Measurements from ENCODE around the gene TFCP2L1.

Gene TFCP2L1

DNA sequence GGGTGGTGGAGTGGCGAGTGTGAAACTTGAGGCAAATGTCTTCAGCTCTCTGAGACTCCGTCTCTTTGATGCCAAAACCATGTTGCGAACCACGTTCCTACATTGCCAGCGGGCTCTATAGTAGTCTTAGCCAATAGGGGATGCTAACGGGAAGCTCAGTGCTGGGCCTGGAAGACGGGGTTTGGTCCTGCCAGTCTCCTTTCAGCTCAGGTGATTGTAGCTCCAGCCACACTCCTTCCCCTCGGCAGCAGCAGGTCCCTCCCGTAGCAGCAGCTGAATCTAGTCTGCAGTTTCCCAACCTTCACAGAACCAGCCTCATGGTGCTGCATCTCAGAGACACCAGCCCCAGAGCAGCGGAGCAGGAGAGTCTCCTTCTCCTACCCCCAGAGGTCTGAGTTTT lies 109.7 kb downstream of the TFCP2L1 start:
- Histone ChIP-seq H4K8ac (ENCODE audit: low read depth, low read length) (no peak overlapping the region), H3K18ac (ENCODE audit: low read length) (peak overlapping the region; percentile 21), H2AFZ (ENCODE audit: low read length) (no peak overlapping the region), H3K27ac (replicated peaks; ENCODE audit: low read length) (no peak overlapping the region), H2AK5ac (ENCODE audit: low read depth, low read length) (no peak overlapping the region), H2BK15ac (ENCODE audit: low read length) (no peak overlapping the region), H3K27me3 (ENCODE audit: control insufficient read depth in 3 of 3, insufficient read depth in 3 of 3, low read depth in 1 of 3, low read length in 3 of 3) (peaks cover 0 to 11% (median 0%) of the 10 kb centered on the region in 3 experiments), H3K4me3 (ENCODE audit: low read length in 2 of 2) (no peak overlapping the region), H3K4me1 (ENCODE audit: control insufficient read depth in 2 of 2, insufficient read depth in 1 of 2, low read depth in 1 of 2, low read length in 2 of 2) (no peaks in the 10 kb centered on the region), H2BK5ac (ENCODE audit: low read length) (no peak overlapping the region), H3K79me1 (ENCODE audit: low read depth, low read length) (no peaks in the 10 kb centered on the region), H4K91ac (ENCODE audit: low read depth, low read length, poor library complexity) (no peak overlapping the region), H3K4ac (ENCODE audit: low read length) (no peak overlapping the region), H3K4me2 (ENCODE audit: insufficient read depth, low read length, poor library complexity, severe bottlenecking) (no peak overlapping the region), H2BK12ac (ENCODE audit: low read length) (no peak overlapping the region), H3K36me3 (replicated peaks in 1 of 2; ENCODE audit: control insufficient read depth in 2 of 2, insufficient read depth in 2 of 2, low read length in 2 of 2) (no peaks in the 10 kb centered on the region), H3K14ac (ENCODE audit: low read length) (no peak overlapping the region), H2BK120ac (ENCODE audit: low read depth, low read length) (no peak overlapping the region), H3K9me3 (replicated peaks in 1 of 2; ENCODE audit: control insufficient read depth in 2 of 2, insufficient read depth in 1 of 2, low read depth in 1 of 2, low read length in 2 of 2) (peaks cover 0 to 2% of the 10 kb centered on the region in 2 donors), H3K23ac (ENCODE audit: low read depth, low read length, poor library complexity) (no peak overlapping the region), H3K9ac (ENCODE audit: low read depth, low read length, poor library complexity) (no peak overlapping the region)
- WGBS, 2 donors (ENCODE audit: extremely low coverage in 2 of 2, insufficient read length in 2 of 2, insufficient replicate concordance in 1 of 2), result no CpG with 5 or more reads among the region's 10 CpGs
- no peak for DNase-seq (ENCODE audit: low spot score)

DNA sequence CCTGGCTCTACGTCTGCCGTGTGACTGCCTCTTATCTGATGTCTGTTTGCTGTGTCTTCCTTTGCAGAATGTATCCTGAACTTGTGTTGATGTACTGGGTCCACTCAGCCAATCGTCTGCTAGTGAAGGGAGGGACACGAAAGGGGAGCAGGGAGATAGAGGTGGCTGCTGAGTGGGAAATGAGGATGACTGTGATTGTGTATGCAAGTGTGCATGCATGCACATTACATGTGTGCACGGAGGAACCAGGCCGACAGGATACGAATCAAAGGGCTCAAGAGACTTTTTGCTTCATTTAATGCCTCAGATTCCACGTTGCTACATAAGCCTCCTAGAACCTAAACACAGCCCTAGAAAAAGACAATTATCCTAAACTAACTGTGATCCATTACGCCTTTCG lies 111.2 kb downstream of the TFCP2L1 start:
- H3K4me2 ChIP-seq (ENCODE audit: insufficient read depth, low read length, poor library complexity, severe bottlenecking), result no peak overlapping the region
- no peak overlapping the region for H2BK120ac ChIP-seq (ENCODE audit: low read depth, low read length)
- no peak for DNase-seq (ENCODE audit: low spot score)
- no peak overlapping the region for H2BK5ac ChIP-seq (ENCODE audit: low read length)
- H2AFZ ChIP-seq (ENCODE audit: low read length), result no peak overlapping the region
- H3K27me3 ChIP-seq (ENCODE audit: control insufficient read depth in 3 of 3, insufficient read depth in 3 of 3, low read depth in 1 of 3, low read length in 3 of 3), result peaks cover 0 to 11% (median 0%) of the 10 kb centered on the region in 3 experiments
- WGBS, 2 donors (ENCODE audit: extremely low coverage in 2 of 2, insufficient read length in 2 of 2, insufficient replicate concordance in 1 of 2), result no CpG with 5 or more reads among the region's 10 CpGs
- no peak overlapping the region for H3K18ac ChIP-seq (ENCODE audit: low read length)
- no peak overlapping the region for H3K9ac ChIP-seq (ENCODE audit: low read depth, low read length, poor library complexity)
- H3K4ac ChIP-seq (ENCODE audit: low read length), result no peak overlapping the region
- no peak overlapping the region for H3K27ac ChIP-seq (replicated peaks; ENCODE audit: low read length)
- H4K8ac ChIP-seq (ENCODE audit: low read depth, low read length), result no peak overlapping the region
- H3K79me1 ChIP-seq (ENCODE audit: low read depth, low read length), result no peaks in the 10 kb centered on the region
- no peak overlapping the region for H3K4me3 ChIP-seq (ENCODE audit: low read length in 2 of 2)
- H3K23ac ChIP-seq (ENCODE audit: low read depth, low read length, poor library complexity), result no peak overlapping the region
- H3K4me1 ChIP-seq (ENCODE audit: control insufficient read depth in 2 of 2, insufficient read depth in 1 of 2, low read depth in 1 of 2, low read length in 2 of 2), result no peaks in the 10 kb centered on the region
- H3K14ac ChIP-seq (ENCODE audit: low read length), result no peak overlapping the region
- no peaks in the 10 kb centered on the region for H3K36me3 ChIP-seq (replicated peaks in 1 of 2; ENCODE audit: control insufficient read depth in 2 of 2, insufficient read depth in 2 of 2, low read length in 2 of 2)
- H2AK5ac ChIP-seq (ENCODE audit: low read depth, low read length), result no peak overlapping the region
- peaks cover 0 to 2% of the 10 kb centered on the region in 2 donors for H3K9me3 ChIP-seq (replicated peaks in 1 of 2; ENCODE audit: control insufficient read depth in 2 of 2, insufficient read depth in 1 of 2, low read depth in 1 of 2, low read length in 2 of 2)
- no peak overlapping the region for H4K91ac ChIP-seq (ENCODE audit: low read depth, low read length, poor library complexity)
- H2BK15ac ChIP-seq (ENCODE audit: low read length), result no peak overlapping the region
- no peak overlapping the region for H2BK12ac ChIP-seq (ENCODE audit: low read length)

DNA sequence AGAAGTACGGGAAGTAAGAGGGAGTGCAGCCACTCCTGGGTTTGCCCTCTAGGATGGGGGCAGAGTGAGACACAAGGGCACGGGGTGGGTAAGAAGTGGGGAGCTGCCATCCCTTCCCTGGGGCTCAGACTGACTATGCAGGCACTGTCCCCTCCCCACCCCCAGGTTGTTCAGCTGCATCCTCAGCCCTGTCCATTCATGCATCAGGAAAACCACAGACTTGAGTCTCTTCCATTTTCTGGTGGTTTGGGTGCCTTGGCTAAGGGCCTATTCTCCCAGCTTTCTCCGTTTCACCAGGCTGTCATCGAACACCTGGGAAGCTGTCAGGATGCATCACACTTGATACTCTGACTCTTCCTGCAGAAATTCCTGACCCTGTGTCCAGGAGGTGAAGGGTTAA lies 111.9 kb downstream of the TFCP2L1 start:
- Histone ChIP-seq H2AFZ (ENCODE audit: low read length) (no peak overlapping the region), H2BK15ac (ENCODE audit: low read length) (no peak overlapping the region), H3K18ac (ENCODE audit: low read length) (no peak overlapping the region), H3K36me3 (replicated peaks in 1 of 2; ENCODE audit: control insufficient read depth in 2 of 2, insufficient read depth in 2 of 2, low read length in 2 of 2) (no peaks in the 10 kb centered on the region), H3K9ac (ENCODE audit: low read depth, low read length, poor library complexity) (no peak overlapping the region), H3K27ac (replicated peaks; ENCODE audit: low read length) (no peak overlapping the region), H3K79me1 (ENCODE audit: low read depth, low read length) (no peaks in the 10 kb centered on the region), H3K4ac (ENCODE audit: low read length) (no peak overlapping the region), H3K27me3 (ENCODE audit: control insufficient read depth in 3 of 3, insufficient read depth in 3 of 3, low read depth in 1 of 3, low read length in 3 of 3) (peaks cover 0 to 11% (median 0%) of the 10 kb centered on the region in 3 experiments), H3K23ac (ENCODE audit: low read depth, low read length, poor library complexity) (no peak overlapping the region), H2BK5ac (ENCODE audit: low read length) (no peak overlapping the region), H3K14ac (ENCODE audit: low read length) (no peak overlapping the region), H3K4me1 (ENCODE audit: control insufficient read depth in 2 of 2, insufficient read depth in 1 of 2, low read depth in 1 of 2, low read length in 2 of 2) (no peaks in the 10 kb centered on the region), H4K8ac (ENCODE audit: low read depth, low read length) (no peak overlapping the region), H2BK120ac (ENCODE audit: low read depth, low read length) (no peak overlapping the region), H2BK12ac (ENCODE audit: low read length) (no peak overlapping the region), H3K4me3 (ENCODE audit: low read length in 2 of 2) (no peak overlapping the region), H3K9me3 (replicated peaks in 1 of 2; ENCODE audit: control insufficient read depth in 2 of 2, insufficient read depth in 1 of 2, low read depth in 1 of 2, low read length in 2 of 2) (peaks cover 0 to 2% of the 10 kb centered on the region in 2 donors), H2AK5ac (ENCODE audit: low read depth, low read length) (no peak overlapping the region), H4K91ac (ENCODE audit: low read depth, low read length, poor library complexity) (no peak overlapping the region), H3K4me2 (ENCODE audit: insufficient read depth, low read length, poor library complexity, severe bottlenecking) (no peak overlapping the region)
- WGBS, 2 donors (ENCODE audit: extremely low coverage in 2 of 2, insufficient read length in 2 of 2, insufficient replicate concordance in 1 of 2), result no CpG with 5 or more reads among the region's 4 CpGs
- DNase-seq (ENCODE audit: low spot score), result no peak

DNA sequence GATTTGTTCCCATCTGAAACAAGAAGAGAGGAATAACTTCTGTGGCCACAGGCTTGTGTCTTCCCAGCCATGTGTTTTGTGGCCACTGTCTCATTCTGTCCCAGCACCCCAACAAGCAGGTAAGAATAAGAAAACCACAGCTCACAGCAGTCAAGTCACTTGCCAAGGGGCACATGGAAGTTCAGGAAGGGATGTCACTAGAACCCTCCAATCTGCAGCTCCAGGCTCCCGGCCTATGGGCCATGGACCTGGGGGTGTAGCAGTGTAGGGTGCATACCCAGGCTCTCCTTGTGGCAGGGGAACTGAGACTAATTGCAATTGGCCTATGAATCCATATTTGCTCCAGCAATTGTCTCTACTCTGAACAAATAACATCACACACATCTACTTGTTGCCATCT lies 112.5 kb downstream of the TFCP2L1 start:
- no CpG with 5 or more reads among the region's 1 CpG for WGBS, 2 donors (ENCODE audit: extremely low coverage in 2 of 2, insufficient read length in 2 of 2, insufficient replicate concordance in 1 of 2)
- Histone ChIP-seq H3K23ac (ENCODE audit: low read depth, low read length, poor library complexity) (no peak overlapping the region), H4K8ac (ENCODE audit: low read depth, low read length) (no peak overlapping the region), H3K27me3 (ENCODE audit: control insufficient read depth in 3 of 3, insufficient read depth in 3 of 3, low read depth in 1 of 3, low read length in 3 of 3) (peaks cover 0 to 11% (median 0%) of the 10 kb centered on the region in 3 experiments), H3K14ac (ENCODE audit: low read length) (no peak overlapping the region), H3K9ac (ENCODE audit: low read depth, low read length, poor library complexity) (no peak overlapping the region), H3K9me3 (replicated peaks in 1 of 2; ENCODE audit: control insufficient read depth in 2 of 2, insufficient read depth in 1 of 2, low read depth in 1 of 2, low read length in 2 of 2) (peaks cover 0 to 2% of the 10 kb centered on the region in 2 donors), H2BK12ac (ENCODE audit: low read length) (no peak overlapping the region), H3K27ac (replicated peaks; ENCODE audit: low read length) (no peak overlapping the region), H3K4me1 (ENCODE audit: control insufficient read depth in 2 of 2, insufficient read depth in 1 of 2, low read depth in 1 of 2, low read length in 2 of 2) (no peaks in the 10 kb centered on the region), H2BK120ac (ENCODE audit: low read depth, low read length) (no peak overlapping the region), H2BK5ac (ENCODE audit: low read length) (no peak overlapping the region), H3K18ac (ENCODE audit: low read length) (no peak overlapping the region), H2AFZ (ENCODE audit: low read length) (no peak overlapping the region), H3K79me1 (ENCODE audit: low read depth, low read length) (no peaks in the 10 kb centered on the region), H3K4ac (ENCODE audit: low read length) (no peak overlapping the region), H4K91ac (ENCODE audit: low read depth, low read length, poor library complexity) (no peak overlapping the region), H3K4me2 (ENCODE audit: insufficient read depth, low read length, poor library complexity, severe bottlenecking) (no peak overlapping the region), H2BK15ac (ENCODE audit: low read length) (no peak overlapping the region), H3K36me3 (replicated peaks in 1 of 2; ENCODE audit: control insufficient read depth in 2 of 2, insufficient read depth in 2 of 2, low read length in 2 of 2) (no peaks in the 10 kb centered on the region), H3K4me3 (ENCODE audit: low read length in 2 of 2) (peak overlapping the region in 1 of 2 donors; percentile 33), H2AK5ac (ENCODE audit: low read depth, low read length) (no peak overlapping the region)
- no peak for DNase-seq (ENCODE audit: low spot score)

Data from neuronal stem cell (in vitro differentiated cells).